Activated naive CD4-positive, alpha-beta T cell treated with anti-CD3 and anti-CD28 coated beads, Interleukin-2, amount 50 U/mL, for 16 hours (primary cell): Measurements from ENCODE around the gene MANSC4.

ENCODE experiments used
- DNase-seq: peaks from one replicate; pipeline ENCODE4 v3.0.0-alpha.2; 2020

Gene MANSC4

DNA sequence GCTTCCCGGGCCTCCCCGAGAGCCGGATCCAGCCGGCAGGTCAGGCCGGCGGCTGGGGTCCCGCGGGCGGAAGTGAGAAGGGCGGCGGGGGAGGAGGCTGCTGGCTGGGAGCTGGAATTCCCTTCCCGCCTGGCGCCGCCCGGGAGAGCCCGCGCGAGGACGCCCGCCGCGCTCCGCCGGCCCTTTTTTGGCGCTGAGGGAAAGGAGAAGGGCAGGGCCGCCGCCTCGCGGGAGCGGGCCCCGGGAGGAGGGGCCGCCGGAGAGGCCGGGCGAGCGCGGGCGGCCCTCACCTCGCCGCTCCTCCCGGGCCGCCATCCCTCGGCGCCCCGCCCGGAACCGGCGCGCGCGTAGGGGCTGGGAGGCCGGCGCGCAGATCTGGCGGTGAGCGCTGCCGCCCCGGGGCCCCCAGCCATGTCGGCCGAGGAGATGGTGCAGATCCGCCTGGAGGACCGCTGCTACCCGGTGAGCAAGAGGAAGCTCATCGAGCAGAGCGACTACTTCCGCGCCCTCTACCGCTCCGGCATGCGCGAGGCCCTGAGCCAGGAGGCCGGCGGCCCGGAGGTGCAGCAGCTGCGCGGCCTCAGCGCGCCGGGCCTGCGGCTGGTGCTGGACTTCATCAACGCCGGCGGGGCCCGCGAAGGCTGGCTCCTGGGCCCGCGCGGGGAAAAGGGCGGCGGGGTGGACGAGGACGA is at the start of gene MANSC4, which contains the start of gene KLHL42:
Gene MANSC4 (minus strand): TSS at position 317 of the 692 bp plus-strand sequence. CDS start 8,960 bp downstream, outside the sequence.
Gene KLHL42 (plus strand): TSS at position 314 of the 692 bp plus-strand sequence. CDS start 98 bp downstream, at position 412.
- DNase-seq = peak; percentile 67

DNA sequence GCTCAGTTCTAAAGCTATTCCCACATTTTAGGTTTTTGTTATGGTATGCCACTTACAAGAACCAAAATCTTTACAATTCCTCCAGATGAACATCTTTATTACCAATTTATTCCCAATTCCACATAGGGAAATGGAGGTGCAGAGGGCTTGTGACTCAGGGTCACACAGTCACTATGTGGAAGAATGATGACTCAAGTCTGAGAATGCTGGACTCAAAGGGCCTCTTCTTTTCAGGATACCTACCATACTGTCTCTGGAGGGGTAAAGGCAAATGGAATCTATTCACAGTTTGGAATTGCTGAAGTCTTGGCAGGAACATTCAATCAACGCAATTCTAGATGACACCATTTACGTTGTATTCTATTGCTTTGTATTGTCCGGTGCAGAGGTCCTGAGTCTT is 48.2 kb upstream of the MANSC4 start:
- no peak for DNase-seq

DNA sequence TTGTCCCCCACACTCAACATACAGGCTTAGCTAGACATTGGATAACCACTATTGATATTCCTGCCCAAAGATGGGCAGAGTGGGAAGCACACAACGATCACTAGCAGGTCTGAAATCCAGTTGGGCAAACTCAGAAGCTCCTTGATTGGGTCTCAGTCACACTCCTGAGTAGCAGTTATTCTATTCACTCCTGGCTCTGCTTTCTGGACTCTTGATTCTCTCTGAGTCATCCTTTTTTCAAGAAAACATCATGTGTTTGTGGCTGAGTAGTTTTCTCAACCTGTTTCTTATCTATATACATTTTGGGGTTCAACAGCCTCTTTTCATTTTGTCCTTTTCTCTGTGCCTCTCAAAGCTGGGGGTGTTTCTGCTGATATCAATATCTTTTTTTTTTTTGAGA is 46.0 kb upstream of the MANSC4 start:
- no peak for DNase-seq

DNA sequence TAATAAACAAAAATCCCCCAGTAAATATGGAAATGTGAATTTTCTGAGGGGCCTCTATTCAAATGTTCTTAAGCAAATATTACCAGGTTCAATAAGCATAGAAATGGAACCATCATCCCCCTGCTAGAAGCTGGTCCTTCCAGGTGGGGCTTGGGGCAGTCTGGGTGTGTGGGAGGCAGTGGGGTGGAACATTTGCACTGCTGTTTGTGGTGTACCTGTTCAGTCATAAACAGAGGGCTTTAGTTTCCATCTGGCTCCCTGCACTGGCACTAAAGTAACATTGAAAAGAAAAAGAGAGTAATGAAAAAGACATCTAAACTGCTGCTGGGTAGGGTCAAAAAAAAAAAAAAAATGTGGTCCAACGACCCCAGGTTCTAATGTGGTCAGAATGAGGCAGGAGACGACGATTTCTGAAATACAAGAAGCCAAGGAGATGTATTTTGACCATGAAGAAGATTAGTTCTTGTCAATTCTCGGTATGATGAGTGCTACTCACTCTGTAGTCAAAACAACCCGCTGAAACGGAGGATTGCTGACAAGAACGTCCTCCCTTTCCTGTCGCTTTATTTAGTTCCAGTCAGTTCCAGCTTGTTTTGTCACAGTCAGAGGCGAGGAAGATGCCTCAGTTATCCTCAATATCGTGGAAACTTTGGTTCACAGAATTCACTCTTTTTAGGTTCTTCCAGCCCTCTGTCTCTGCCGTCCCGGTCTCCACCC is 44.2 kb upstream of the MANSC4 start:
- no peak for DNase-seq

DNA sequence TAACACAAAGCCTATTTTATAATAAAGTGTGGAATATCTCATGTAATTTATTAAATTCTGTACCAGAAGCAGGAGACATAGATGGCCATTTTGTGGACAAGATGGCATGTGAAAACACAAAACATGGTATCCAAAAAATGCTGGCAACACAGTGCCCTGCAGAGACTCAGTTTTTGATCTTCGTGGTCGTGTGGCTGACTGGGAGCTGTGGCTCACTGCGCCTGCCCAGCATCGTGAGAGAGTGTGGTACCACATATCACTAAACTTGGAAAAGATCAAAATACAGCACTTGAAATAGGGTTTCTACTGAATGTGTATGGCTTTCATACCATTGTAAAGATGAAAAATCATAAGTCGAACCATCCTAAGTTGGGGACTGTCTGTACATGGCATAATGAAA is 43.0 kb upstream of the MANSC4 start:
- no peak for DNase-seq

DNA sequence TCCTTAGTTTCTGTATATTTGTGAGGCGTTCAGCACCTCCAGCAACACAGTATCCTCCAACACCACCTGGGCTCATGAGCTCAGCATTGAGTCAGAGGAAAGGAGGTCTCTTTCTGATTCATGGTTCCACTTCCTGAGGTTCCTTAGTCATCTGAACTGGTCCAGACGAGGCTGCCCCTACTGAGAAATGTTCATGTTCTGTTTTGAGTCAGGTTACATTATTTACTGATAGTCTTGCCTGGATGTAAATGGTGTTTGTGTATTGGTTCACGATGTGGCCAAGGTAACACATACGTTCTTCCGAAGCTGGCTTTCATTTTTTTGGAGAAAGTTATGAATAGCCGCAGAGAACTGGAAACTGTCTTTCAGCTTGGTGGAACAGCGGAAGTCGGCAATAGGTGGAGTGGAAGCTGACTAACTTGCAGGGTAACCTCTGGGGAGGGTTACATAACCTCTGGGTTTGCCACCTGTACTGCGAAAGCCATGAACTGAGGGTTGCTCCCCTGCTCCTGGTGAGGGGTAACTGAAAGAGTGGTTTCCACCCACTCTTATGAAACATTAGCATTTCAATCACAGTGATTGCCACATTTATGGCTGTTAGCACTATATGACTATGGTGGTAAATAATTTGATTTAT is 42.2 kb upstream of the MANSC4 start:
- peak; percentile 72 for DNase-seq

DNA sequence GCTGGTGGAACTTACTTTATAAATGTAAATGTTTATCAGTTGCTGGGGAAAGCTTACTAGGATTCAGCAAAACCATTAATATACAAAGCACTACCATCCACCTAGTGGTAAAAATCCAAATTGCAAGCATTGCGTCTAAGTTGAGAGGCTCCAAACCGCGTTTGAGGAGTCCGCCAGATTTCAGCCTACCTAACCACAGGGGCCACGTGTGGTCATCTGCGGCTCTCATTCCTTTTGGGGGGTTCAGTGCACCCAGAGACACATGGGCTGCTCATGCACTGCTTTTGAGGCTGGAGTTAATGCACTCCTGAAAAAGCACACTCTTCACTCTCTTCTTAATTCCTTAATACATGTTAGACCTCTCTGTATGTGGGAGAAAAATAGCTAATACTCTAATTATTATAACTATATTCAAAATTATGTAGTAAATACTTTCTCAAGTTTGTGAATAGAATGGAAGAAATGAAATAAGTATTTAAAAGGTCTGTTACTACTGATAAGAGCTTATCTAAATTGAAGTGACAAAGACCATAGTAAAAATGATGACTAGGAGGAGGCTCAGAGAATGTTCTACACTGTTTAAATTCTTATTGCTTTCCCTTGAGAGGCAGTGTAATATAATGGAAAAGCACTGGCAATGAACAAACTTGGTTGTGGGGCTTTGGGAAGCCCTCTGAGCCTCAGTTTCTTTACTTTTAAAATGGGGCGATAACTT is 41.4 kb upstream of the MANSC4 start:
- DNase-seq = no peak

DNA sequence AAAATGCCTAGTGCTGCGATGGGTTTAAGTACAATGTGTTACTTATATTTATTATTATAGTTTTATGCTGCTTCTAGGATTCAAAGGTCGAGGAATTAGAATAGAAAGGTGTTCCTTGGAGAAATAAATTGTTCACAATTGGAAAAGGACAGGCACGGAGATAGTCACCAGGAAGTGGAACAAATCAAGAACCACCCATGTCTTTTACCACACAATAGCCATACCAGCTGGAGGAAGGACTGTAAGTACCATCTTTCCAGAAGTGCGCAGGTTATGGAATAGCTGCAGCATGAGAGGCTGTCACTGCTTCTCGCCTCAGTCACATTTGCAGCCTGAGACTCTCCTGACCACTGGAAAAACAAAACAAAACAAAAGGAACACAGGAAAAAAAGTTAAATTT is 40.5 kb upstream of the MANSC4 start:
- DNase-seq = no peak

DNA sequence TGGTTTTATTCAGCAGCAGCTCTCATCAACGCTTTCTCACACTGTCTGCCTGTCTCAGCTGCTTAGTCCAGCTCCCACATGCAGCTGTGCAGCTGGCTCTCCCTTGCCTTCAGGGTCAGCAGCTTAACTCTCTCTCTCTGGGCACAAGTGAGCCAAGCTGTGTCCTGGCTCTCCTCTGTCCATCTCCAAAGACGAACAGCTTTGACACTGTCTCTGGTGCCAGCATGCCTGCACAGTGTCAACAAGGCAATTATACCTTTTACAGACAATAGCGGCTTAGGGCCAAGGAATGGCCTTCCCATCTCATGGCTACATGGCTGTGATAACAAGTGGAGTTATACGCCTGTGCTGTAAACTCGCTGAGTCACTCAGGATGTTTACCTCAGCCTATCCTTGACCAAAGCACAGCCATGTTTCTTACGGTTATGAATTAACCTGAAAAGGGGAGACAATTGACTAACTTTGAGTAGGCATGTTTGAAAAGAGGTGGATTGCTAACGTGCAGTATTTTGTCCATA is 38.4 kb upstream of the MANSC4 start:
- DNase-seq = no peak

DNA sequence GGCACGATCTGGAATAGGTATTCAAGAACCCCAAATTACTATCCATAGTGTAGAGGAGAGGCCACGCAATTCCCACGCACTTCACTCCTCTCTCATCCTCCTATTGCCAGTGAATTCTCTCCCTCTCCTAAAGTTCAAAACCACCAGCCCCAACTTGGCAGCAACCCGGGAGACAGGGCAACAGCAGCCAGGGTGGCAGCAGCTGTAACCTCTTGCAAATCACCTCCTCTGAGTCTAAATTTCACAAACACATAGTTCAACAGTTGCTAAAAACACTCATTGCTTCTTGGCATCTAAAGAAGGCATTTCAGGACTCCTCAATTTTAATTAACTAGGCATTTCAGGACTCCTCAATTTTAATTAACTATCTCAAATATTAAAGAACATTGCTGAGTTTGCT is 37.7 kb upstream of the MANSC4 start:
- DNase-seq = no peak

DNA sequence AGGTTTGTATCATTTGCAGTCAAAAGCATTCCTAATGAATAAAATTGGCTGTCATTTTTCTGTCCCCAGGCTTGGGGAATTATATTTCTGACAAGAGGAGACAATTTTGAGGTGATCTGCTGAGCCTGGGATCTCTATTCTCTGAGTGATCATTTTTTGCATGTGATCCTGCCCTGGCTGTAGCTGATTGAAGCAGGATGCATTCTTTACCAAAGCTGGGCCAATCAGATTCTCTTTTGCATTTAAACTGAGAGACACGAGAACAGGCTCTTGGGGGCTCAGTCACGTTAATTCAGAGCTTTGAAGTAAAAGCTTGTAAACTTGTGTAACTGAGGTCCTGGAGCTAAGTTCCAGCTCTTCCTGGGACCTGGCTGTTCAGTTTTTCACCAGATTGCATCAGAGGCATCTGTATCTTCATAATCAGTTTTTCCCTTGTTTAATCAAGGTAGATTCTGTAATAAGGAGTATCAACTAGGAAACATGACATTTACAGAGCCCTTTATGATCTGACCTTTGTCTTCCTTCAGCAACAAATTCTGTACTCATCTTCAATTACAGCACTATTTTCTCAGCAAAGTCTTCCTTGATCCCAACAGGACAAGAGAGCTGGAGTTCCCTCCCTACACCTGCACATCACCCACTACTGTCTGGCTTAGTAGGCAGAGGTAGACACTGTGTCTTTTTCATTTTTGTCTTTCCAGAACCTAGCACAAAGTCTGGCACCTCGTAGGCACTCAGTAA is 35.0 kb upstream of the MANSC4 start:
- DNase-seq = no peak

DNA sequence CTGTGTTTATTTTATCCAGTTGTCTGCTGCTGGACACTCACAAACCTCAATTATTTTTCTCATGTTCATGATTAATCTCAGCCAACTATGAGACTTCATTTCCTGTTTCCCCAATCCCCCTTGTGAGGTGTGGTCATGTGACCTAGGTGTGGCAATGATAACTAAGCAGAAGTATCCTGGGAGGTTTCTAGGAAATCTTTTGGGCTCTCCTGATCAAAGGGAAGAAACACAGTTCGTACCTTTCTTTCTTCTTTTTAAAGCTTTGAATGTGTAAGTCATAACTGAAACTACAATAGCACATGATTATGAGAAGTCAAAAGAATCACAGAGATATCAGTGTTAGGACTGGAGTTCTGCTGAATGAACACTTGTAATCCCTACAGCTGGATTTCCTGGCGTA is 34.4 kb upstream of the MANSC4 start:
- no peak for DNase-seq

DNA sequence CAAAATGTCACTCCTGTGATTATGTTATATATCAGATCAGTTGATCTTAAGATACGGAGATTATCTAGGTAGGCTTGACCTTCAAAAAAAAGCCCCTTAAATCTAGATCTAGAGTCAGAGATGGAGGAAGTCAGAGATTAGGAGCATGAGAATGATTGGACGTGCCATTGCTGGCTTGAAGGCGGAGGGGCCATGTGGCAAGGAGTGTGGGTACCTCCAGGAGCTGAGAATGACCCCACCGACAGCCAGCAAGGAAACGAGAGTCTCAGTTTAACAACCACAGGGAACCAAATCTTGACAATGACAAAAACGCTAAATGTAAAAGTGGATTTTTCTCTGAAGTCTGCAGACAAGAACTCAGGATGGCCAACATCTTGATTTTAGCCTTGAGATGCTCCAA is 32.5 kb upstream of the MANSC4 start:
- DNase-seq = no peak

DNA sequence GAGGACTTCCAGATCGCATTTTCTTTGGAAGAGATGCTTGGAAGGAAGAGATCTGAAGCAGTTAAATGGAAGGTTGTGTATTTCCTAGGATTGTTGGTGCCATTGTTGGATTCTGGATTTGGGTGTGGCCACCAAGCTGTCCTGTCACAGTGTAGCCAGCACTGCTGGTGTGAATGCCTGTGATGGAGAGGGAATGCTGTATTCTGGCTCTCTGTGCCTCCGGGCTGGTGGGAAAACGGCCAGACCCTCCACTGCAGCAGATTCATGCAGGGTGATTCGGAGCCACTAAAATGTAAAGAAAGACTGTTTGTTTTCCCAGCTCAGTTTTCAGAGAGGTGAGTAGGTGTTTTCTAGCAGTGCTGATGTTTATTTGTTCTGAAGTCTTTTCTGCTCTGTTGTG is 30.7 kb upstream of the MANSC4 start:
- DNase-seq = no peak

DNA sequence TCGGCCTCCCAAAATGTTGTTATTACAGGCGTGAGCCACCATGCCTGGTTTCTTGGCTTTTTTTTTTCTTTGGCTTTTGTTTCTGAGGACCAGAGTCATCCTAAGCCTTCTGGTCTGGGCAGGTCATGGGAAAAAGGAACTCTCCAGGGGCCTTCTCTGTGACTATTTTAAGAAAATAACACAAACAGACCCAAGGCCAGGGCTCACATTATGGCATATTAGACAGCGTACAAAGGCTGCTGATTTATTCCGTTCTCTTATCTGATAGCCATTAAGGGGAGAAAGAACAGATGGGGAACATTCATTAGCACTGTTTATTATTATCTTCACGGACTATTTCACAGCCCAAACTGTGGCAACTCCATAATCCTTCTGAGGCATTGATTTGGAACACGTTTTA is 28.8 kb upstream of the MANSC4 start:
- no peak for DNase-seq

DNA sequence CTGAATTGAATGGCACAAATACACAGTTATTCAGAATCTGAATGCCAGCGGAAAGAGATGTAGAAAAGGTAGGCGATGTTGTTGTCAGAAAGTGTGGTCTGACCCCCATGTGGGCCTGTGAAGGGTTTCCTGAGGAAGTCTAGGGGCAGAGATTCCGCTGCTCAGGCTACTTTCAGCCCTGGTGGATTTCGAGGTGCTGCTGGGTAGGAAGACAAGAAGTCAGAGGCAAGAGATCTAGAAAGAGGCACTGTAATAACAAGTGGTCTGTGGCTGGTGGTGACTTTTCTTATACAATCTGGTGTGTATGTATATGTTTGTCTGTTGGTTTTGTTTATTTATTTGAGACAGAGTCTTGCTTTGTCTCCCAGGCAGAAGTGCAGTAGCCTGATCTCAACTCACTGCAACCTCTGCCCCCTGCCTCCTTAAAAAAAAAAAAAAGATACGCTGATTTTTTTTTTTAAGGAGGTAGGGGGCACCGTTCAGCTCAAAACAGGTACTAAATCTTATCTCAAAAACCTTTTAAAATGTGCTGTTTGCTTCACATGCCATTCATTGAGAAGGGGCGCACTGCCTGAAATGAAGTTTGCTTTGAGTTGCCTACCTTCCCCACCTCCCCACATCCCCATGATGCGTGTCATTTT is 27.1 kb upstream of the MANSC4 start:
- peak; percentile 19 for DNase-seq

DNA sequence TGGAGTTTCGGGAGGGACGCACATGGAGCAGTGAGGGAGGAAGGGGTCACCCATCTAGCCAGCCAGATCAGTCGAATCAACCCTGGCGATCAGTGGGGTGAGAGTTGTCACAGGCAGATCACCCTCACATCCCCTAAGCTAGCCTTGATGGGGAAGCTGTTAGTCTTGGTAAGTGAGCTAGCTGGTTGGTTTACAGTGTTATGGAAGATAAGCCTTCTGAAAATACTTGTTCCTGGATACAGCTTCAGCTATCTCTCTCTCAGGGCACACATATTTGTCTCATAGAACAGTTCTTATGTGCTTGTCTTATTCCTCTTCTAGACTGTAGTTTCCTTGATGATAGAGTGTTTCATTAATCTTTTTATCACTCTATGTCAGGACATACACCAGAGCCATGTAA is 26.2 kb upstream of the MANSC4 start:
- no peak for DNase-seq

DNA sequence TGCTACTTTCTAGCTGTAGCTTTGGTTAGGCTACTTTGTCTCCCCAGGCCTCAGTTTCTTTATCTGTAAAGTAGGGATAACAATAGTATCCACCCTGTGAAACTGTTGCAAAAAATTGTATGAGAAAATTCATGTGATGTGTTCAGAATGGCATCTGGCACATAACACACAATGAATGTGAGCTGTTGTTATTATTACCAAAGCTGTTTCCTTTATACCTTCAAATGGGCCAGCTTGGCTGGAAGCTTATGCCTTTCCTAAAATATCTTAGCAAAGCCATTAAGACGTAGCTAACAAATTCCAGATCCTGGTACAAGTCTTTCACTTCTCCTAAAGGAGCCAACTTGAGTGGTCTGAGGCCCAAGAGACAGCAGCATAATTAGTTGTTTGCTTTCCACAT is 25.2 kb upstream of the MANSC4 start:
- no peak for DNase-seq

DNA sequence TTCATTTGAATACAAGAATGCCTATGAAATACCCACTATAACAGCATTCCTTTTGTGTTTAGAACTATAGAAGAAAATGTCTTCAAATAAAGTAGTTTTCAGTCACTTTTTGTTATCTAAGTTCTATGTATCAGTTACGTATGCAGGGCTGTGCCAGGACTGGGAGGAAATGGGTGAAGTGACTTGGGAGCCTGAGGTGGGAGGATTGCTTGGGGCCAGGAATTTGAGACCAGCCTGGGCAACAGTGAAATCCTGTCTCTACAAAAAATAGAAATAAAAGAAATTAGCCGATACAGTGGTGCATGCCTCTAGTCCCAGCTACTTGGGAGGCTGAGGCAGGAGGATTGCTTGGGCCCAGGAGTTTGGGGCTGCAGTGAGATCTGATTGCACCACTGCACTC is 22.9 kb upstream of the MANSC4 start:
- DNase-seq = no peak

DNA sequence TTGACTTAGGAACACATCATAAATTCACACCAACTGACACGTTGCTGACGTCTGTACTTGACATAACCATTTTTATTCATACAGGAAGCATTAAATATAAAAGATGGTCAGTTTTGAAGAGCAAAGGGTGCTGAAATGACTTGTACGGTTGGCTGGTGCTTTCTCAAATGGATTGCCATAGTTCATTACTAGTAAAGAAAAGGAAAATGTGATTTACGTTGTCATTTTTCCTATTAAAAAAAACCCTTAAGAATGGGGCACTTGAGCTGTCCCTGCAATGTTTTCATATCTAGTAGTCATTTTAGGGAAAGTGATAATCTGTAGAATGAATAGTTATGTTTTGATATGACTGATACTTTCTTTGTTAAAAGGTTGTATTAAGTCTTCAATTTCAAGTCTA is 22.5 kb upstream of the MANSC4 start:
- no peak for DNase-seq

DNA sequence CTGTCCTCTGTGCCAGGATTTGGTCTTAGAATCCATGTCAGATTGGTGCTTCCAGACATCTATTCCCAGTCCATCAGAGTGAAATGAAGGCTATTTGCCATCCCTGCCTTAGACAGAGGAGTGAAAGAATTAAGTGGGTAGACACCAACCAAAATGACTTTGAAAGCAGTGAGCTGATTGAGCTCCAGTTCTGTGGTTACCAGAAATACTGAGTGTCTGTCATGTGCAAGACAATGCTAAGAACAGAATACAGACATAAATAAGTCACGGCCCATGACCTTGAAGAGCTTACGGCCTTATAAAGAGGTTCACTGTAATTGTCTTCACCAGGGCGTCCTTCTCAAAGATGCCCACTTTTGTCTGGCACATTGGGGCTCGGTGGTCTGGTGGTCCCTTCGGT is 21.6 kb upstream of the MANSC4 start:
- no peak for DNase-seq

DNA sequence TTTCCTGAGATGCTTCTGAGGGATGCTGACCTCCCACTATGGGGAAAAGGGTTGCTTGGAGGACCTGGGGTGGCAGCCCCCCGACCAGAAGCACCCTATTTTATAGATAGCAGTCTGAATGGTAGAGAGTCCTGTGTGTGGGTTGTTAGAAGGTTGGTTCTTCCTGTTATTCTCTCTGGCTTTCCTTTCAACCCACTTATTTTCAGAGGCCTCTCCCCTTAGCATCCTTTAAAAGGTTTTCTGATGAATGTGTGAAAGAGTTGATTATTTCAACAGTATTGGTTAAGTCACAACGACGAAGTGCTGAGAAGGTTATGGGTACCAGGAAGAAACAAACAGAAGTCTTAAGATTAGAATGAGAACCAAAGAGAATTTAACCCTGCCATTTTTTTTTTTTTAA is 20.8 kb upstream of the MANSC4 start:
- DNase-seq = no peak
